Muscle layer of duodenum (tissue), 2 donors: ENCODE data around the gene LEMD1.

Experiments
- H3K27ac ChIP-seq: one replicate; pipeline ENCODE4 v1.7.0; 2013; ENCODE audit warnings: mild to moderate bottlenecking, low read length
- H3K27me3 ChIP-seq: one replicate; pipeline ENCODE4 v1.7.0; 2013; ENCODE audit warnings: low read depth, mild to moderate bottlenecking, control low read depth, low read length
- H3K36me3 ChIP-seq, 2 donors: one replicate each; pipeline ENCODE4 v1.7.0; 2013; ENCODE audit warnings: low read length in 2 of 2, control low read depth in 1 of 2, mild to moderate bottlenecking in 1 of 2; ENCODE audit not compliant: insufficient read depth in 2 of 2, control insufficient read depth in 1 of 2
- H3K4me1 ChIP-seq, 2 donors: one replicate each; pipeline ENCODE4 v1.7.0; 2013; ENCODE audit warnings: low read length in 2 of 2, mild to moderate bottlenecking in 2 of 2, control low read depth in 1 of 2, moderate library complexity in 1 of 2; ENCODE audit not compliant: insufficient read depth in 2 of 2, control insufficient read depth in 1 of 2
- H3K4me3 ChIP-seq, 2 donors: one replicate each; pipeline ENCODE4 v1.7.0; 2013; ENCODE audit warnings: low read length in 2 of 2, low read depth in 1 of 2, mild to moderate bottlenecking in 1 of 2
- H3K9me3 ChIP-seq, 2 donors: one replicate each; pipeline ENCODE4 v1.7.0; 2013; ENCODE audit warnings: low read length in 2 of 2, control low read depth in 1 of 2, mild to moderate bottlenecking in 1 of 2; ENCODE audit not compliant: control insufficient read depth in 1 of 2
- donor health status: healthy.

Gene LEMD1

DNA sequence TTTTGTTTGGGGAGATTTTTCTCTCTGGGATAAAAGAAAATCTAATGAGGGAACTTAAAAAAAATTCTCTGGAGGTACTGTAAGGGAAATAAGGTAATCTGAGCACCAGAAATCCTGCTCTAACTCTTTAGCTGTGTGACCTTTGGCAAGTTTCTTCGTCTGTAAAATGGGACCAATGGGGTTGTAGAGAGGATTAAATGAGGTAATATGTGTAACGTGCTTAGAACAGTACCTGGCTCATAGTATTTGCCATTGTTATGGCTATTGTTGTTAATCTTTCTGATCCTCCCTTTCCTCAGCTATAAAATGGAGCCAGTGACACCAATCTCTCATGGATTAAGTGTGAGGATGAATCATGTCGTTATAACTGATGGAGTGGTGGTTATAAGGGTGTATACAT, 64.3 kb downstream of the LEMD1 start:
- no peak overlapping the region for H3K27ac ChIP-seq
- H3K4me1 ChIP-seq = peaks cover 0 to 12% of the 10 kb centered on the region in 2 donors
- no peak overlapping the region for H3K4me3 ChIP-seq
- no peaks in the 10 kb centered on the region for H3K27me3 ChIP-seq
- H3K9me3 ChIP-seq = no peaks in the 10 kb centered on the region
- H3K36me3 ChIP-seq = no peaks in the 10 kb centered on the region

DNA sequence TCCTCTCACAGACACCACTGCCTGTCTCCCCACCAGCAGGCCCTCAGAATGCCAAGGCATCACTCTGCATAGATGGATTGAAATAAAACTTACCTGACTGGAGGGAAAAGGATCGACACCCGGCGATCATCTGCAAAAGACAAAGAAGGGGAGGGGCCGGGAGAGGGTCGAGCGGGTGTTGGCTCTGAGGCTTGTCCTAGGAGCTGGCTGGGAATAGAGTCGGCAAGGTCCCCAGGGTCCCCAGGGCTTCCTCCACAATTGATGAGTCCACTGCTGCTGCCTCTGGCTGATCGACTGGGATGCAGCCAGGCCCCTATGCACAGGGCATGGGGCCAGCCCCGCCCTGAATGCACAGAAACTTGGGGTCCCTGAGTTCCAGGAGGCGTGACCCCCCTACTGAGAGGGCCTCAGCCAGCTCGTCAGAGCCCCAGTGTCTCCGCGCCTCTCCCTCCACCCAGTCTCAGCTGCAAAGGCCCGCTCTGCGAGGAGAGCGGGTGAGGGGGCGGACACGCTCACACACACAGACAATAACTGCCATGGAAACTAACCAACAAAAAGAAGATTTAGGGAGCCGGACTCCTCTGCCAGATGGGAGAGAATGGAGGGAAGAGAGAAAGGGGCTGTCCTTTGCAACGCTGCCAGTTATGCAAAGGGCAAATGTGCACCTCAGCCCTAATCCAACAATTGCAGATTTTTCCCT, 65.3 kb downstream of the LEMD1 start, which contains the start of gene KLHDC8A:
KLHDC8A (minus strand) TSS at position 483 of the 700 bp plus-strand sequence. CDS start 13,318 bp downstream, outside the sequence.
- H3K36me3 ChIP-seq = no peaks in the 10 kb centered on the region
- H3K4me3 ChIP-seq = peak within 1 kb of the TSS in 1 of 2 donors; percentile 22
- no peaks in the 10 kb centered on the region for H3K27me3 ChIP-seq
- H3K9me3 ChIP-seq = no peaks in the 10 kb centered on the region
- peak within 1 kb of the TSS; percentile 47 for H3K27ac ChIP-seq
- H3K4me1 ChIP-seq = peaks cover 0 to 12% of the 10 kb centered on the region in 2 donors

DNA sequence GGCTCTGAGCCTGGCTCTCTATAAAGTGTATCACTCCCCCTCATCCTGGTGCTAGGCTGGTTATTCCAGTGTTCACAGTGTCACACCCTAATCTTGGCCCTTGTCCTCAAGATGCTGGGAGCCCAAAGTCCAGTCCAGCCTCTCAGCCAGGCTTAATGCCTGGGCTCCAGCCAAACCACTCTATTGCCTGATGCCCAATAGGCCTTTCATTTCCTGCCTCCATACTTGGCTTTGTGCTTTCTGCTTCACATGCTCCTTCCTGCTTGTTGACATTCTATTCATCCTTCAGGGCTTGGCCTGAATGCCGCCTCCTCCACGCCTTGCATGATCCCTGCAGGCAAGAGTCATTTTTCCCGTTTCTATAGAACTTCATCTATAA, 66.8 kb downstream of the LEMD1 start:
- Histone ChIP-seq H3K9me3 (no peaks in the 10 kb centered on the region), H3K27me3 (no peaks in the 10 kb centered on the region), H3K4me3 (no peak overlapping the region), H3K36me3 (no peaks in the 10 kb centered on the region), H3K27ac (peak overlapping the region; percentile 47), H3K4me1 (peaks cover 0 to 12% of the 10 kb centered on the region in 2 donors)

DNA sequence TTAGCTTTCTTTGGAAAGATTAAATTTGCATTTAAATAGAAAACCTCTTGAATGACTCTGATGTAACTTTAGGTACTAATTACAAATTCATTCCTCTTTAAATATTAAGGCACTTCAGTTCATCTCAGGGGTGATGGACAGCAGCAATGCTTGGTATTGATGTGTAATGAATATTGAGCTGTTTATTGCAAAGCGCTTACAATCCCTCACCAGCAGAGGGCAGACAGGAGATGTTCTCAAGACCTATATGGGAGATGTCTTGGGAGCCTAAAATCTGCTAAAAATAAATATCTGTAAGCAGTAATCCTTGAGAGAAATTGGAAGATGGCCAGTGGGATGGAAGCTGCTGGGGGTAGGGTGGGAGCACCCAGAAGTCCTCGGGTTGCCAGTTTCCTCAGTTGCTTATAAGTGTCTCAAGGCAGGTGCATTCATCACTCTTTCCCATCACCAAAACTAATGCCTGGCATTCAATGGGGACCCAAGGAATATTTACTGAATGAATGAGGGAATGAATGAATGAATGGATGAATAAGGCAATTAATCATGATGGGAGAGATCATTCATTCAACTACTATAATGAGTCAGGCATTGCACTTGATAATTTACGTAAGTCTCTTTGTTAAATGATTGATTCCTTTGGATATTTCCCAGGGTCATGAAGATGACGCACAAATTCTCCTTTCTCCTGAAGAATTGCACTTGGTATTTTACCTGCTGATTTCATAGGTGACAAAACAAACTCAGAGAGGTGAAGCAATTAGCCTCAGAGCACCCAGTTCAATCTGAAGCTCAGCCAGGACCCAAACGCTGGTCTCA, 67.4 kb downstream of the LEMD1 start:
- Histone ChIP-seq H3K4me1 (peaks cover 0 to 7% of the 10 kb centered on the region in 2 donors), H3K27me3 (no peaks in the 10 kb centered on the region), H3K36me3 (no peaks in the 10 kb centered on the region), H3K4me3 (no peak overlapping the region), H3K27ac (peak overlapping the region; percentile 33), H3K9me3 (no peaks in the 10 kb centered on the region)

DNA sequence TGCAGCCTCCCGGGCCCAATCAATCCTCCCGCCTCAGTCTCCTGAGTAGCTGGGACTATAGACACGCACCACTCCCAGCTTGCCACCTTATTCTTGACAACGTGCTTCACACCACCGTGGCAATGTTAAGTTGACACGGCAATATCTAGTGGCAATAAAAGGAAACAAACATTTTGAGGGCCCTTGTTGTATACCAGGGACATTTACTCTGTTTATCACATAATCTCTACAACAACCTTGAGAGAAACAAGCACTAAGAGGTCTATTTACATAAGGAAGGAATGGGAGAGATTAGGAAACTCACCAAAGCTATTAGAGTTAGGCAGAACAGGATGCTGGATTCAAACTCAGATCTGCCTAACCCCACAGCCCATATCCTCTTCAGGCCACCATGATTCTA, 68.2 kb downstream of the LEMD1 start:
- no peak overlapping the region for H3K27ac ChIP-seq
- H3K4me1 ChIP-seq = peaks cover 0 to 7% of the 10 kb centered on the region in 2 donors
- no peaks in the 10 kb centered on the region for H3K9me3 ChIP-seq
- H3K36me3 ChIP-seq = no peaks in the 10 kb centered on the region
- H3K27me3 ChIP-seq = no peaks in the 10 kb centered on the region
- H3K4me3 ChIP-seq = no peak overlapping the region

DNA sequence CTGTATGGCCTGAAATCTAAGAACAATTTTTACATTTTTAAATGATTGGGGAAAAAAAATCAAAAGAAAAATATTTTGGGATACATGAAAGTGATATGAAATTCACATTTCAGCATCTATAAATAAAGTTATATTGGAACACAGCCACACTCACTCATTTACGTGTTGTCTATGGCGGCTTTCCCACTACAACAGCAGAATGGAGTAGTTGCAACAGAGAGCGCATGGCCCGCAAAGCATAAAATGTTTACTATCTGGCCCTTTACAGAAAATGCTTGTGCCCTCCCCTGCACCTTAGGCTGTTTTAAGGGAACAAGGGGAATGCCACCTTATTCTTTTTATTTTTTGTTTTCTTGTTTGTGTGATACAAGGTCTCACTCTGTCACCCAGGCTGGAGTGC, 68.7 kb downstream of the LEMD1 start:
- Histone ChIP-seq H3K9me3 (no peaks in the 10 kb centered on the region), H3K27me3 (no peaks in the 10 kb centered on the region), H3K4me3 (no peak overlapping the region), H3K4me1 (peaks cover 0 to 7% of the 10 kb centered on the region in 2 donors), H3K36me3 (no peaks in the 10 kb centered on the region), H3K27ac (no peak overlapping the region)

DNA sequence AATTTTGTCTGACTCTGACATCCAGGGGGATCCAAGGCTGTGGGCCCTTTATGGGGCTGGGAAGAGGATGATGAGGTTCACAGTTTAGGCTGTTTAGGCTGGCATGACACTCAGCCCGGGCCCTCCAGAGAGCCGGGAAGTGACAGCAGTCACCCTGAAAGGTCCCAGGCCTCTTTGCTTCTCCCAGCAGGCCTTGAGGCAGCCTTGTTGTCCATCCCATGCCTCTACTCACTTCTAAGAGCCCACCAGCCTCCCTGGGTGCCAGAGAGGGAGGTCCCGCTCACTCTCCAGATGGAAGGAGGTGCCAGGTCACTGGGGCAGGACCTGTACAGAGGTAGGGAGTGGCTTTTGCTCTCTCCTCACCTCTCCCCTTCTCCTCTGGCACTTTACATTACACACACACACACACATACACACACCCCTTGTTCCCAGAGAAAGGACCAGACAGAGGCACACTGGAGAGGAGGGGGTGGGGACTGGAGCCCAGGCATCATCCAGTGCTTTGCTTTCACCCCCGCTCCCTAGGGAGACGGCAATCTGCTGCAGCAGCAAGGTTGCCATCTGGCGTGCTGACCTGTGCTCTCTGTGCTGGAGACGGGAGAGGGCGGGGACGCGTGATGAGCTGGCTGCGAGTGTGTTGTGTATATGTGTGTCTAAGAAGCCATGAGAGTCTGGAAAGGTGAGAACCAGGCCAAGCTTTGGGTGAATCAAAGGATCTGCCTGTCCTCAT, 69.7 kb downstream of the LEMD1 start:
- no peak overlapping the region for H3K4me3 ChIP-seq
- H3K27me3 ChIP-seq = no peaks in the 10 kb centered on the region
- no peak overlapping the region for H3K27ac ChIP-seq
- no peaks in the 10 kb centered on the region for H3K9me3 ChIP-seq
- peaks cover 0 to 7% of the 10 kb centered on the region in 2 donors for H3K4me1 ChIP-seq
- no peaks in the 10 kb centered on the region for H3K36me3 ChIP-seq

DNA sequence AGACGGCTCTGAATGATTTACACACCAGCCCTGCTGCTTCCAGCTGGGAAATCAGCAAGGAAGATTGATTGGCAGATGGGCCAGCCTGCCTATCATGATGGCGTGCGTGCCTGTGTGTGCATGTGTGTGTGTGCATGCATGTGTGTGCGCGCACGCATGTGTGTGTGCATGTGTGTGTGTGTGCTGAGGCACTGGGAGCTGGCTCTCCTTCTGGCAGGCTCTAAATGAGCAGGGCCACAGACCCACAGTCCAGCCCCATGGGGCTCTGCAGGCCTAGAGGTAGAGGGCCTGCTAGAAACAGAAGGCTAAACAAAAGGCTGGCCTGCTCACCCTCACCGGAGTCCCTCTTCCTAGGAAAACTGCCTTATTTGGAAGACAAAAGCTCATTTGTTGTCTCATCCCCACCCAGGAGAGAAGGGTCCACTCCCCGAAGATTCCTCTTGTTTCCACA, 71.1 kb downstream of the LEMD1 start:
- no peaks in the 10 kb centered on the region for H3K36me3 ChIP-seq
- peaks cover 3% of the 10 kb centered on the region for H3K27me3 ChIP-seq
- no peaks in the 10 kb centered on the region for H3K4me1 ChIP-seq
- no peak overlapping the region for H3K27ac ChIP-seq
- H3K4me3 ChIP-seq = no peak overlapping the region
- no peaks in the 10 kb centered on the region for H3K9me3 ChIP-seq

DNA sequence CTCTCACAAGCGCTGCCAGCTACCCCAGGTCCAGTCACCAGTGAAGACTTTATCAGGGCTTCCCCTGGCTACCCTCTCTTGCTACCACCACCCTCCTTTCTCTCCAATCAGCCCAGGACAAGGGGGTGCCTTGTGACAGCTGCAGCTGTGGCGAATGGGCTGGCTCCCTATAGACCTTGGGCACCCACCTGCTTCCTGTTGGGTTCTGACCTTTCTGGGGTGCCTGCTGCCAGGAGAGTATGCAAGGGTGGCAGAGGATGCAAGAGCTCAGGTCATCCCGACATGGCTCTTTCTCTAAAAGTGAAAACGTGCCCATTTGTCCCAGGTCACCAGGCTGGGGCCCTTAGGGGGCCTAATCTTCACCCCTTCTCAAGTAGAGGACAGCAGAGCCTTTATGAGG, 71.7 kb downstream of the LEMD1 start:
- no peaks in the 10 kb centered on the region for H3K36me3 ChIP-seq
- no peak overlapping the region for H3K27ac ChIP-seq
- H3K27me3 ChIP-seq = peaks cover 3% of the 10 kb centered on the region
- H3K9me3 ChIP-seq = no peaks in the 10 kb centered on the region
- H3K4me1 ChIP-seq = no peaks in the 10 kb centered on the region
- H3K4me3 ChIP-seq = no peak overlapping the region

DNA sequence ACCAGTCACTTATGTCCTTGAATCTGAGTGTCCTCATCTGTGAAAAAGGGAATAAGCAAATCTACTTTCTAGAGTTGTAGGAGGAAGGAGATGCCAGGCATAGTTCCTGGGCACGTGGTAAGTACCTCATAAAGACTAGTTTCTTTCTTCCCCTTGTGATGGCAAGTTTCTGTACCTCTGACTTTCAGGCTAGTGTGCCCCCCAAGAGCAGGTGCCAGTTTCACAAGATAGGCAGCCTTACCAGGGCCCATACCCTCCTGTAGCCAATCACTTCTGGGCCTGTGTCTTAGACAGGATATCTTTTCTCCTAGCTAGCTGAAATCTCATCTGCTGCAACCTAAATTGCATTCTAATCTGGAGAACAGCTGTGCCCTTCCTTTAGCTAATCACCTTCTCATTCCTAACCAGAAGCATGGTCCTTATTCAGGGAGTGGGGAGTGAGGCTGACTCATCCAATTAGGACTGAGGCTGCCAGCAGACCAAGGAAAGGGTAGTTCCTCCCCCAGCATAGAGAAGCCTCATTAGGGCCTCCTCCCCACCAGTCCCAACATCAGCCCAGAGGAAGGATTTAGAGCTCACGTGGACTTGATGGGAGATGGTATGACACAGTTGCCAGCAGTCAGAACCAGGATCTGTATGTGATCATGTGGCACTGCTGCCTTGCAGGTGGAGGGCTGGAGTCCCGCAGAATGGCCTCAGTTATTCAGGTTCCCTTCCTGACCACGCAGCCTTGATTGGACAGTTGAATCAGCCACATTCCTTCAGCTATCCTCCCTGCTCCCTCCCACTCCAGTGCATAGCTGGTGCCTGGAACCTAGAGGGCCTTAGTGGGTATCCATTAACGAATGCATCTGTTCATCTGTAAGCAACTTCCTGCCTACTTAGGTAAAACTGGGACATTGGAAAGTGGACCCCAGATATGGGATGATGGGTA, 73.0 kb downstream of the LEMD1 start:
- no peak overlapping the region for H3K4me3 ChIP-seq
- peaks cover 10% of the 10 kb centered on the region for H3K27me3 ChIP-seq
- H3K36me3 ChIP-seq = no peaks in the 10 kb centered on the region
- H3K4me1 ChIP-seq = peaks cover 0 to 8% of the 10 kb centered on the region in 2 donors
- no peak overlapping the region for H3K27ac ChIP-seq
- no peaks in the 10 kb centered on the region for H3K9me3 ChIP-seq
